Neural progenitor cell (in vitro differentiated cells): Measurements from ENCODE around the gene RRAS2.

Source experiments
- EZH2 ChIP-seq: fragments of 200-600 bp; sonication (generic); IDR thresholded peaks from 2 replicates; pipeline ENCODE4 v1.6.1; 2017; ENCODE audit warnings: antibody characterized with exemption, mild to moderate bottlenecking, moderate library complexity
- TF ChIP-seq, protein P1 (sequence below): fragments of 200-600 bp; sonication (generic); IDR thresholded peaks from 2 replicates; pipeline ENCODE4 v1.5.1; 2017; ENCODE audit warnings: antibody characterized with exemption, mild to moderate bottlenecking

GRCh38 chr11:14288189-14288935, 70.6 kb downstream of the RRAS2 start:
- TF ChIP-seq, protein P1, sequence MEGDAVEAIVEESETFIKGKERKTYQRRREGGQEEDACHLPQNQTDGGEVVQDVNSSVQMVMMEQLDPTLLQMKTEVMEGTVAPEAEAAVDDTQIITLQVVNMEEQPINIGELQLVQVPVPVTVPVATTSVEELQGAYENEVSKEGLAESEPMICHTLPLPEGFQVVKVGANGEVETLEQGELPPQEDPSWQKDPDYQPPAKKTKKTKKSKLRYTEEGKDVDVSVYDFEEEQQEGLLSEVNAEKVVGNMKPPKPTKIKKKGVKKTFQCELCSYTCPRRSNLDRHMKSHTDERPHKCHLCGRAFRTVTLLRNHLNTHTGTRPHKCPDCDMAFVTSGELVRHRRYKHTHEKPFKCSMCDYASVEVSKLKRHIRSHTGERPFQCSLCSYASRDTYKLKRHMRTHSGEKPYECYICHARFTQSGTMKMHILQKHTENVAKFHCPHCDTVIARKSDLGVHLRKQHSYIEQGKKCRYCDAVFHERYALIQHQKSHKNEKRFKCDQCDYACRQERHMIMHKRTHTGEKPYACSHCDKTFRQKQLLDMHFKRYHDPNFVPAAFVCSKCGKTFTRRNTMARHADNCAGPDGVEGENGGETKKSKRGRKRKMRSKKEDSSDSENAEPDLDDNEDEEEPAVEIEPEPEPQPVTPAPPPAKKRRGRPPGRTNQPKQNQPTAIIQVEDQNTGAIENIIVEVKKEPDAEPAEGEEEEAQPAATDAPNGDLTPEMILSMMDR = no peak
- no peak for TF ChIP-seq EZH2
